ENCODE data around the gene RPA3. TPM values are rescaled to one million over a fixed set of nuclear protein-coding genes. Genes with fewer than 3 reads are reported as not detected.

RPA3 gene
- total and polyA plus RNA-seq, 9 of the 15 experiments (the other 6 are each of a cell fraction or from before 2014, with no cell fraction given) = 68.5 to 265 (median 125) TPM

GRCh38 chr7:7640221-7641128 is 77.9 kb downstream of the RPA3 start, which contains the start of gene UMAD1 (continued):
- no peak for TF ChIP-seq RERE (CRISPR knock-in tag; IDR thresholded peaks at IDR 0.05; ENCODE audit: borderline replicate concordance)
- peak; percentile 67 for TF ChIP-seq HMGN3 (IDR thresholded peaks at IDR 0.05; ENCODE audit: borderline replicate concordance, extremely low read depth, insufficient read length, low read depth, low read length)
- TF ChIP-seq GTF2F1 (IDR thresholded peaks at IDR 0.05; ENCODE audit: low read depth, low read length) = no peak; the same call in 1 of the 2 replicates
- peak; percentile 37 for TF ChIP-seq TCF3 (CRISPR knock-in tag; IDR thresholded peaks at IDR 0.05)
- TF ChIP-seq YBX1 (IDR thresholded peaks at IDR 0.05) = no peak
- no peak for TF ChIP-seq RNF219 (CRISPR knock-in tag; IDR thresholded peaks at IDR 0.05)
- TF ChIP-seq CCNT2 (IDR thresholded peaks at IDR 0.05; ENCODE audit: borderline replicate concordance, extremely low read depth, insufficient read length, low read depth, low read length) = peak; percentile 80
- peak in 1 of 2 experiments; percentile 12; a peak in 1 of 4 replicates for TF ChIP-seq NONO (IDR thresholded peaks at IDR 0.05; ENCODE audit: low read depth in 2 of 2, low read length in 1 of 2)
- TF ChIP-seq SMAD3 (CRISPR knock-in tag; conservative IDR thresholded peaks at IDR 0.05) = no peak; the same call in 1 of the 2 replicates
- TF ChIP-seq CUX1 (CRISPR knock-in tag; IDR thresholded peaks at IDR 0.05) = no peak
- no peak for TF ChIP-seq ZNF347 (CRISPR knock-in tag; IDR thresholded peaks at IDR 0.05; ENCODE audit: low read depth)
- TF ChIP-seq IRF2 (CRISPR knock-in tag; IDR thresholded peaks at IDR 0.05) = no peak
